HUES48 (cell line): ENCODE results near the gene ZEB1.

Source experiments
- H3K27ac ChIP-seq: one replicate; pipeline ENCODE4 v1.7.0; 2013; ENCODE audit warnings: low read depth, low read length, inconsistent platforms
- H3K27me3 ChIP-seq: 2 replicates; pipeline ENCODE4 v1.6.1; 2013; ENCODE audit warnings: mild to moderate bottlenecking, low read length; ENCODE audit not compliant: control insufficient read depth, insufficient read depth
- H3K36me3 ChIP-seq: 2 replicates; pipeline ENCODE4 v1.6.1; 2013; ENCODE audit warnings: low read length; ENCODE audit not compliant: control insufficient read depth, insufficient read depth
- H3K4me1 ChIP-seq: 2 replicates; pipeline ENCODE4 v1.6.1; 2013; ENCODE audit warnings: mild to moderate bottlenecking, low read length; ENCODE audit not compliant: control insufficient read depth, insufficient read depth
- H3K4me3 ChIP-seq: 2 replicates; pipeline ENCODE4 v1.5.1; 2013; ENCODE audit warnings: mild to moderate bottlenecking, low read depth, low read length
- H3K9ac ChIP-seq: 2 replicates; pipeline ENCODE4 v1.6.1; 2013; ENCODE audit warnings: mild to moderate bottlenecking, low read depth, low read length, moderate library complexity
- H3K9me3 ChIP-seq: 2 replicates; pipeline ENCODE4 v1.6.1; 2013; ENCODE audit warnings: low read length; ENCODE audit not compliant: control insufficient read depth, insufficient read depth

Gene ZEB1

DNA sequence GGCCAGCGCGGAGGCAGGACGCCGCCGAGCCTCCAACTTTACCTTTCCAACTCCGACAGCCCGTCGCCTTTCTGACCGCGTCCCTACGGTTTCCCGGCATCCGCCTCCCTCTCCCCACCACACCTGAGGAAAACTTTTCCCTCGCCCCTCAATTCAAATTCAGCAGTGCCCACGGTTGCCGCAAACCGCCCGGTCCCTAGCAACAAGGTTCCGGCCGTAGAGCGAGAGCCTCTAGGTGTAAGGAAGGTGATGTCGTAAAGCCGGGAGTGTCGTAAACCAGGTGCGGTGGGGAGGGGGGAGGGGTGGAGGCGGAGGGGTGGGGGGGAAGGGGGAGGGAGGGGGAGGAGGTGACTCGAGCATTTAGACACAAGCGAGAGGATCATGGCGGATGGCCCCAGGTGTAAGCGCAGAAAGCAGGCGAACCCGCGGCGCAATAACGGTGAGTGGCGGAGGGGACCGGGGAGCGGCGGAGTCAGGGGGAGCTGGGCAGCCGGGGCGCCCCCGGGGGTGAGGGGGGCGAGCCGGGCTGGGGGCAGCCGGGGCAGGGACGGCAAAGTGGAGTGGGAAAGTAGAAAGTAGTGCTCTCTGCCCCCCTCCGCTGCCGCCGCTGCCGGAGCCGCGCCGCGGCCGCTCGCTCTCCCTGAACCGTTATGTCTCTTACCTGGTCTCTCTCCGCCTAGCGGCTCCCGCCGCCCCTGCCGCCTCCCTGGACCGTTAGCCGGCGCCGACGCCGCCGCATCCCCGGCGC, at the start of gene ZEB1:
ZEB1 (plus strand) TSS at position 363 of the 748 bp plus-strand sequence; CDS start at position 382, 19 bp downstream.
- H3K9me3 ChIP-seq = no peaks in the 10 kb centered on the region
- H3K36me3 ChIP-seq = no peaks in the 10 kb centered on the region
- peaks cover 13% of the 10 kb centered on the region; the same call in 1 of the 2 replicates for H3K4me1 ChIP-seq
- peak within 1 kb of the TSS; percentile 61 for H3K27ac ChIP-seq
- H3K27me3 ChIP-seq = peaks cover 63% of the 10 kb centered on the region
- H3K9ac ChIP-seq = peak within 1 kb of the TSS; percentile 65; the same call in 1 of the 2 replicates
- peak within 1 kb of the TSS; percentile 99 for H3K4me3 ChIP-seq

DNA sequence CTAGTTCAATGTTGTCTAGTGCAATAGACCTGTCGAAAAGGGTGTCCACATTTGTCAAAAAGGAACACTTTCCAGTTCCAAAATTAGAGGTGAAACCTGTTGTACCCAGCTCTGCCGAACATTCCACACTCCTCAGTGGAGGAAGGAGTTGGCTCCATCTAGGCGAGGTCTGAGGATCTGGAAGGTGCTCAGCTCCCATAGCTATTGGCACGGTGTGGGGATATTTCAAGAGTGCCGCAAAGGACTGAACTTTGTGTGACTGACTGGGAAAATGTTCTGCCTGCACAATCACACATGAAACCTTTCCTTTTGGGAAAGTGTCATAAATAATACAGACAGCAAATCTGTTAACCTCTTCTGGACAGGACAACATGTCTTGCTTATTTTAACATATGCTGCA, 48.1 kb upstream of the ZEB1 start:
- no peaks in the 10 kb centered on the region for H3K36me3 ChIP-seq
- no peak overlapping the region for H3K27ac ChIP-seq
- H3K27me3 ChIP-seq = no peaks in the 10 kb centered on the region
- H3K4me1 ChIP-seq = no peaks in the 10 kb centered on the region
- H3K9ac ChIP-seq = no peak overlapping the region
- H3K4me3 ChIP-seq = no peak overlapping the region
- H3K9me3 ChIP-seq = no peaks in the 10 kb centered on the region

DNA sequence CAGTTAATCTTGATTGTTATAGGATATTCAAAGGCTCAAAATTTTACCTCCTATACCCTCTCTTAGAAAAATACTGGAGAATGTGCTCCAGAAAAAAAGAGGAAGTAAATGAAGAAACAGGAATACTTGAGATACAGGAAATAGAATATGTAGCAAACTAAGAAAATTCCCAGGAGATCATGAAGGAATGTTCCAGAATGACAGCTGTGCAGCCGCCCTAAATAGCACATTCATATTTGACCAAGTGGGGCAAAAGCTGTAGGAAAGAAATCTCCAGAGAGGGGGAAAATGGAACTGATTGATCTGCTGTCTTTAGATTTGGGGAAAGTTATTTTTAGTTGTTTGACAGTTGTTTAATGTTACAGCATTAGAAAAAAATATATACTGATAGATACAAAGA, 46.2 kb upstream of the ZEB1 start:
- Histone ChIP-seq H3K4me3 (no peak overlapping the region), H3K4me1 (no peaks in the 10 kb centered on the region), H3K9me3 (no peaks in the 10 kb centered on the region), H3K27ac (no peak overlapping the region), H3K9ac (no peak overlapping the region), H3K27me3 (no peaks in the 10 kb centered on the region), H3K36me3 (no peaks in the 10 kb centered on the region)

DNA sequence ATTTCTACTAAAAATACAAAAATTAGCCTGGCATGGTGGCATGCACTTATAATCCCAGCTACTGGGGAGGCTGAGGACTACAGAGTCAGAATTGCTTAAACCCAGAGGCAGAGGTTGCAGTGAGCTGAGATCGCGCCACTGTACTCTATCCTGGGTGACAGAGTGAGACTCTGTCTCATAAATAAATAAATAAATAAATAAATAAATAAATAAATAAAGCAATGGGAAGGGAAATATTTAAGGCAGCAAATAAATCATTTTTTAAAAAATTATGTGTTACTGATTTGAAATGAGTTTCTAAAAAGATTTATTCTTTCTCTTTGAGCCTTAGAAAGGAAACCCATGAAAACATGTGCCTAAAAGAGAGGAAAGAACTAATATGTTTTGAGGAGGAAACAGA, 45.2 kb upstream of the ZEB1 start:
- Histone ChIP-seq H3K9ac (no peak overlapping the region), H3K27ac (no peak overlapping the region), H3K4me1 (no peaks in the 10 kb centered on the region)

DNA sequence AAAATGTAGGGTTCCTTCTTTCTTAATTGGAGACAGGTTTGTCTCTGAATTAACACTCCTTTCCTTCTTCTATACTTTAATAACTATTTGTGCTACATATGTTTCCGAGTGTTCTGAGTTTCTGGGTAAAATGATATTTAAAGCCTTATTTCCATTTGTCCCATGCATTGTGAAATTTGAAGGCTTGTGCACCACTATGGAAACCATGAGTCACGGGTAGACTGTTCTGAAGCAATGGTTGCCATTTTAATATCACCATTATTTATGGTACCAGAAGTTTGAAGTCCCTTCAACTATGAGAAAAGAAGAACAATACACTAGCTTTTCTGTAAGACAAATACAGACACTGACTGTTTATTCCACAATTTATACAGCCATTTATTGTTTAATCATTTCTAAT, 44.7 kb upstream of the ZEB1 start:
- Histone ChIP-seq H3K4me3 (no peak overlapping the region), H3K27ac (no peak overlapping the region), H3K9me3 (no peaks in the 10 kb centered on the region), H3K27me3 (no peaks in the 10 kb centered on the region), H3K4me1 (no peaks in the 10 kb centered on the region), H3K9ac (no peak overlapping the region), H3K36me3 (no peaks in the 10 kb centered on the region)

More for the DNA sequence above, 45.2 kb upstream of the ZEB1 start:
- H3K9me3 ChIP-seq = no peaks in the 10 kb centered on the region
- no peaks in the 10 kb centered on the region for H3K27me3 ChIP-seq
- no peak overlapping the region for H3K4me3 ChIP-seq
- H3K36me3 ChIP-seq = no peaks in the 10 kb centered on the region

DNA sequence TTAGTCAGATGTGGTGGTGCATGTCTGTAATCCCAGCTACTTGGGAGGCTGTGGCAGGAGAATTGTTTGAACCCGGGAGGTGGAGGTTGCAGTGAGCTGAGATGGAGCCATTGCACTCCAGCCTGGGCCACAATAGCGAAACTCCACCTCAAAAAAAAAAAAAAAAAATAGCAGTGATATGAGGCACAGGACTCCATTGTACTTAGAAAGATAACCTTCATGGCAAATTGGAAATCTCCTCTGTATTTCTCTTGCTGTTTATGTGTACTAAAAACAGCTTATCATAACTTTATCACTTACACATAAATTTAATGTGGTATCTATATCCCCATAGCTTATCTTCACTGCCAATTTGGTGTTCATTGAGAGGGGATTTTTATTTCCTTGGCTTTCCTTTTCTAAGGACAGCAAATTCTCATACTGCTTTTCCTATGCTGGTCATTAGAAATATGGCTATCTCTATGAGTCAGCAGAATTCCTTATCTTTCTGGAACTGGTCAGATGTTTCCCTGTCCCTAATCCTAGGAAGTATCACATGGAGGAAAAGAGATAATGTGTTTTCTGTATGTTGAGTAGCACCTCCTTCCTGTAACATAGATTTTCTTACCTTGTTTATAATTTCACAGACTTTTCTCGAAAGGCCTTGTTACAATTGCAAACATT, 40.6 kb upstream of the ZEB1 start:
- no peaks in the 10 kb centered on the region for H3K27me3 ChIP-seq
- H3K4me3 ChIP-seq = no peak overlapping the region
- H3K4me1 ChIP-seq = no peaks in the 10 kb centered on the region
- H3K9me3 ChIP-seq = no peaks in the 10 kb centered on the region
- H3K27ac ChIP-seq = no peak overlapping the region
- no peak overlapping the region for H3K9ac ChIP-seq
- H3K36me3 ChIP-seq = no peaks in the 10 kb centered on the region

DNA sequence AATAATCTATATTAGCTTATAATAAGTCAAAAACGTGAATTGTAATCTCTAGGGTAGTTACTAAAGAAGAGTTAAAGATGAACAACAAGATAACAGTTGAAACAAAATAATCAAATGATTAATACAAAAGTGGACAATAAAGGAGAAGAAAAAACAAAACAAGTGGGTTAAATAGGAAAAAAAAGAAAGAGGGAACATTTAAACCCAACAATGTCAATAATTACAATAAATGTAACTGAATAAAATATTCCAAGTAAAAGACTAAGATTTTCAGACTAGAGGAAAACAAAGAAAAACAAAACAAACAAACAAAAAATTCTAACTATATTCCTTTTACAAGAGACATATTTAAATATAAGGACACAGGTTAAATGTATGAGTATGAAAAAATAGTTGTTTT, 38.0 kb upstream of the ZEB1 start:
- Histone ChIP-seq H3K27me3 (no peaks in the 10 kb centered on the region), H3K9me3 (no peaks in the 10 kb centered on the region), H3K4me1 (no peaks in the 10 kb centered on the region), H3K36me3 (no peaks in the 10 kb centered on the region), H3K27ac (no peak overlapping the region), H3K4me3 (no peak overlapping the region), H3K9ac (no peak overlapping the region)

DNA sequence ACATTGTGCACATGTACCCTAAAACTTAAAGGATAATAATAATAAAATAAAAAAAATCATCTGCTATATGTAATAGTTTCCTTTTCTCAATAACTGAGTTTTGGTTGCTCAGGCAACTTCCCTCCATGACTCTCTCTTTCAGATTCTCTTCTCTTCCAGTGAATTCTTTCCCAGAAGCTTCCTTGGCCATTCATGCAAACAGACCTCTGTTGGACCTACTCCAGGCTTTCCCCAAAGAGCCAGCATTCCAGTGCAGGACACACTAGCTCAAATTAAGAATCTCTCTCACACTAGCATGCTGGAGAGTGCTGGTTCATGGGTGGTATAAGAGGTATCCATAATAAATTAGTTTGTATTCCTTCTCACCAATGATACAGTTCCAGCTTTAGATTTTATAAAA, 31.0 kb upstream of the ZEB1 start:
- H3K9ac ChIP-seq = no peak overlapping the region
- H3K4me3 ChIP-seq = no peak overlapping the region
- H3K4me1 ChIP-seq = no peaks in the 10 kb centered on the region
- no peaks in the 10 kb centered on the region for H3K27me3 ChIP-seq
- no peaks in the 10 kb centered on the region for H3K36me3 ChIP-seq
- no peaks in the 10 kb centered on the region for H3K9me3 ChIP-seq
- no peak overlapping the region for H3K27ac ChIP-seq

DNA sequence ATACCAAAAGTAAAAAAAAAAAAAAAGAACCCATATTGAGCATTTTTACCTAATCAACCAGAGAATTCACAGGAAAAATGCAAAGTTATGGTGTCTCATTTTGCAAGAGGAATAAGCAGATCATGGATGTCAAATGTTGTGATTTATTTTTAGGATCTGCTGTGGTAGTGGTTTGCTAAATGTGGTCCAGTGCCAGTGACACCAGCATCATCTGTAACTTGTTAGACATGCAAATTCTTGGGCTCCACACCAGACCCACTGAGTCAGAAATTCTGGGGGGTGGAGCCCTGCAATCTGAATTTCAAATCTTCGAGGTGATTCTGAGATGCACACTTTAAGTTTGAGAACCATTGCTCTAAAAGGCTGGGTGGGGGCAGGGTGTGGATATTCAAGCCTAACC, 30.1 kb upstream of the ZEB1 start:
- Histone ChIP-seq H3K36me3 (no peaks in the 10 kb centered on the region), H3K27ac (no peak overlapping the region), H3K9me3 (no peaks in the 10 kb centered on the region)

DNA sequence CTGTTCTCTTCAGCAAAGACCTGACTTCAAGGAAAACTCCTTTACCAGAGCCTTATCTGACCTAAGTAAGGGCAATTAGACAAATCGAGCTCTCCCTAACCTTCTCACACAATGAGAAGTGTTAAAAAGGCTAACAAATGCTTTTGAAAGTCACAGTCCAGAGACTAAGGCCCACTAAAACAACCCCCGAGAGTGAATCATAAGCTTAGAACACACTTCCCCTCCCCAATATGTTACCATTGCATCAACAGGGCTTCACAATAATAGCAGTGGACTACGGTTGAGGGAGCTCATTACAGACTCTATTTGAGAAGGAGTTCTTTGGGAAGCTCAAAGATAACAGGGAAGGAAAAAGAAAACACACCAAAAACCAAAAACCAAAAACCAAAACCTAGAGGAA, 28.6 kb upstream of the ZEB1 start:
- Histone ChIP-seq H3K4me1 (no peaks in the 10 kb centered on the region), H3K9me3 (no peaks in the 10 kb centered on the region), H3K27me3 (no peaks in the 10 kb centered on the region), H3K9ac (no peak overlapping the region), H3K27ac (no peak overlapping the region), H3K4me3 (no peak overlapping the region), H3K36me3 (no peaks in the 10 kb centered on the region)

More for the DNA sequence above, 30.1 kb upstream of the ZEB1 start:
- H3K4me3 ChIP-seq = no peak overlapping the region
- H3K27me3 ChIP-seq = no peaks in the 10 kb centered on the region
- H3K4me1 ChIP-seq = no peaks in the 10 kb centered on the region
- H3K9ac ChIP-seq = no peak overlapping the region

DNA sequence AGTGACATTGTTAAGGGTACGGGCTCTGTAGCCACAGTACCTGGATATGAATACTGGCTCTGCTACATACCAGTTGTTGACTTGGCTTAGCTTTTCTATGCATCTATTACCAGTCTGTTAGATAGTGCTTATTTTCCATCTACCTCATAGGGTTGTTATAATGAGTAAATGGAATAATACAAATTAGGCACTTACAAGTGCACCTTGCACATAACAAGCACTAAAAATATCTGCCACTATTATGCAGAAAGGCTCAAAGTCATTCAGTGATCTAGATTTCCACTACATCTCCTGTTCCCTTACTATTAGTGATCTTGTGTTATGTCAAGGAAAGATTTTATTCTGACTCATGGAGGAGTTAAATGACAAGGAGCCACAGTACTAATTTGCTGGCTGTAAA, 27.9 kb upstream of the ZEB1 start:
- H3K36me3 ChIP-seq = no peaks in the 10 kb centered on the region
- no peaks in the 10 kb centered on the region for H3K27me3 ChIP-seq
- H3K4me3 ChIP-seq = no peak overlapping the region
- no peaks in the 10 kb centered on the region for H3K9me3 ChIP-seq
- H3K9ac ChIP-seq = no peak overlapping the region
- H3K27ac ChIP-seq = no peak overlapping the region
- no peaks in the 10 kb centered on the region for H3K4me1 ChIP-seq
